Fibroblast of skin of scalp (primary cell): ENCODE data around the gene GTPBP3. TPM values are rescaled to one million over a fixed set of nuclear protein-coding genes. Genes with fewer than 3 reads are reported as not detected.
"Not testable (repeated sequence)": the region's sequence is repeated elsewhere in the genome, so short reads cannot be mapped to it uniquely, and the experiment has no call there.

ENCODE experiments used
- DNase-seq: peaks from one replicate; pipeline ENCODE4 v3.0.0-alpha.2; 2013
- polyA plus RNA-seq, 2 experiments: library from polyadenylated mRNA; unstranded; fragments of 120-200 nt; gene quantifications; one replicate each; pipeline ENCODE4 v1.2.1, GENCODE V29; 2013; ENCODE audit not compliant: insufficient read length in 2 of 2

The GTPBP3 gene, protein sequence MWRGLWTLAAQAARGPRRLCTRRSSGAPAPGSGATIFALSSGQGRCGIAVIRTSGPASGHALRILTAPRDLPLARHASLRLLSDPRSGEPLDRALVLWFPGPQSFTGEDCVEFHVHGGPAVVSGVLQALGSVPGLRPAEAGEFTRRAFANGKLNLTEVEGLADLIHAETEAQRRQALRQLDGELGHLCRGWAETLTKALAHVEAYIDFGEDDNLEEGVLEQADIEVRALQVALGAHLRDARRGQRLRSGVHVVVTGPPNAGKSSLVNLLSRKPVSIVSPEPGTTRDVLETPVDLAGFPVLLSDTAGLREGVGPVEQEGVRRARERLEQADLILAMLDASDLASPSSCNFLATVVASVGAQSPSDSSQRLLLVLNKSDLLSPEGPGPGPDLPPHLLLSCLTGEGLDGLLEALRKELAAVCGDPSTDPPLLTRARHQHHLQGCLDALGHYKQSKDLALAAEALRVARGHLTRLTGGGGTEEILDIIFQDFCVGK
- polyA plus RNA-seq (2013, experiment 1 of 2; ENCODE audit: insufficient read length): 13.5 TPM
- 14.3 TPM for polyA plus RNA-seq (2013, experiment 2 of 2; ENCODE audit: insufficient read length)

GRCh38 chr19:17336872-17337674 lies at the start of gene GTPBP3:
GTPBP3 (plus strand) TSS chr19:17337553; CDS start chr19:17337612, 59 bp downstream.
- DNase-seq: peak; percentile 99

DNA sequence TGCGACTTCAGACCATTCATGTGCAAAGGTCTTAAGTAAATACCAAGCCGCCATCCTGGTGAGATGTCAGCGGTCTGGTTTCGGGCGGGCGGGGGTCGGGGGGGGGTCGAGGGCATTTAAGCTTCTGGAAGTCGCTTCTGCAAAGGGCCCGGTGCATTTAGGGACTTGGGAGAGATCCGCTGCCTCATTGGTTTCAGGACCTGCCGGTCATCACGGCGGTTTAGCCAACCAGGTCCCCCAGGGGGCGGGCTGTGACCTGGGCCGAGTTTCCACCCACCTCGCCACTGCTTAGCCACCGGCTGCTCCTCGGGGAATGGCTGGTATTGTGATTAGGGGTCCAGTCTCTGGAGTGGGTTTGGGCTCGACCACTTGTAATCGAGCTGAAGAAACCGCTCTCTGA lies 47.9 kb upstream of the GTPBP3 start:
- DNase-seq: peak; percentile 85

DNA sequence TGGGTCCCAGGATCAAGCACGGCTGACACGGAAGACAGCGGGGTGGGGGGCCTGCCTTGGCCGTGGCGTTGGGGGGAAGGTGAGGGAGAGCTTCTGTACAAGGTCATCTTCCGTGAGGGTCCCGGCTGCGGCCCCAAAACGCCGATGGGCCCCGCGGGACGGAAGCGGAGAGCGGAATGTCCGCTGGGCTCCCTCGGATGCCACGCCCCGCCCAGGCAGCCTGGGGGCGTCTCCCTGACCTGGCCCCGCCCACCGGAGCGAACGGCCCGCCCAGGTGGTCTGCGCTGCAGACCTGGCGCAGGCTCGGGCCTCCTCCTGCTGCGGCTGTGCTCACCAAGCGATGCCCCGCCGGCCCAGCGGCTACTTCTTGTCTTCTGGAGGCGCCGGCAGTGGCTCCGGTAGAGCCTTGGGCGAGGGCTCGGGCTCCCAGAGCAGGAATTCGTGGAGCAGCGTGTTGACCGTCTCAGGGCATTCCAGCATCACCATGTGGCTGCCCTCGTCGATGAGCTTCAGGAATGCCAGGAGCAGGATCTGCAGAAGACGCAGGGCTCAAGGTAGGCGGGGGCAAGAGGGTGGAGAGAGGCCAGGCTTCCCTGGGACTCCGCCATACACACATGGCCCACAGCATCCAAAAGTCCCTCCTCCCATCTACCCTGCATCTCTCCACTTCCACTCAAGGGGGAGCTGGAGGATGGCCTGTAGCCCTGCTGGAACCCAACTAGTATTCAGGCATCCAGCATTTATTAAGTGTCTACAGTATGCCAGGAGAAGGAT lies 44.9 kb upstream of the GTPBP3 start:
- DNase-seq: peak; percentile 89

- no peak for DNase-seq
These were observed 43.7 kb upstream of the GTPBP3 start for GRCh38 chr19:17293605-17294004.

DNA sequence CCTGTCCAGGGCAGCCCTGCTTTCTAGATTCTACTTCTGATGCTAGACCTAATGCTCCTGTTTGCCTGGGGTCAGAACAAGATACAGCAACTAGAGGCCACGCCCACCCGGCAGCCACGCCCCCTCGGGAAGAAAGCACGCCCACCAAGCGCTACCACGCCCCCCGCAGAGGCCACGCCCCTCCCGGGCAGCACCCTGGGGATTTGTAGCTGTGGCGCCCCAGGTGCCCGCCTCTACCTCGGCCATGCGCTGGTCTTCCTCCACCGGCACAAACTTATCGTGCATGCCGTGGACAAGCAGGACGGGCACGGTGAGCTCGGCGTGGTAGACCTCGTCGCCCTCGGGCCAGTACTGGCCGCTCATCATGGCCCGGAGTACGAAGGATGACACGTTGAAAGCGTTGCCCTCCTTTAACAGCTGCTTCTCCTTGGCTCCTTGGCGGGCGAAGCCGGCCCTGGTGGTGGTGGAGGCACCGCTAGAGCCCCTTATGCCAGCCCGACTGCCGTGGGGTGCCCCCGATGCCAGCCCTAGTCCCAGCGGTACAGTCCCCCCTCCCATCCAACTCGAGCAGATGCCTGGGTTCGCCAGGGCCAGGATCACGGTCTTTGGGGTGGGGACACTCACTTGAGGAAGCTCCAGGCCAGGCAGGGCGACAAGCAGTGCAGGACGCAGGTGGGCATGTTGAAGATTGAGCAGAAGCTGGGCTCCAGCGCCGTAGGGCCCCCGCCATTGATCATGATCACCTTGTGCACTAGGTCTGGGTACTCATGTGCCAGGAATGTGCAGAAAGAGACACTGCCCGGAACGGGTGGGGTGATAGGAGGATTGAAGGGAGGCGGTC lies 43.1 kb upstream of the GTPBP3 start:
- peak; percentile 30 for DNase-seq

DNA sequence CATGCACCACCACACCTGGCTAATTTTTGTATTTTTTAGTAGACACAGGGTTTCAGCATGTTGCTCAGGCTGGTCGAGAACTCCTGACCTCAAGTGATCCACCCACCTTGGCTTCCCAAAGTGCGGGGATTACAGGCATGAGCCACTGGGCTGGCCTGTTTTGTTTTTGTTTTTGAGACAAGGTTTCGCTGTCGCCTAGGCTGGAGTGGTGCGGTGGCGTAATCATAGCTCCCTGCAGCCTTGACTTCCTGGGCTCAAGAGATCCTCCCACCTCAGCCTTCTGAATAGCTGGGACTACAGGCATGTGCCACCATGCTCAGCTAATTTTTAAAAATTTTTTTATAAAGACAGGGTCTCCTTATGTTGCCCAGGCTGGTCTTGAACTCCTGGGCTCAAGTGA lies 41.8 kb upstream of the GTPBP3 start:
- not testable (repeated sequence) for DNase-seq

- no peak for DNase-seq
These were observed 41.1 kb upstream of the GTPBP3 start for GRCh38 chr19:17296273-17296672.

DNA sequence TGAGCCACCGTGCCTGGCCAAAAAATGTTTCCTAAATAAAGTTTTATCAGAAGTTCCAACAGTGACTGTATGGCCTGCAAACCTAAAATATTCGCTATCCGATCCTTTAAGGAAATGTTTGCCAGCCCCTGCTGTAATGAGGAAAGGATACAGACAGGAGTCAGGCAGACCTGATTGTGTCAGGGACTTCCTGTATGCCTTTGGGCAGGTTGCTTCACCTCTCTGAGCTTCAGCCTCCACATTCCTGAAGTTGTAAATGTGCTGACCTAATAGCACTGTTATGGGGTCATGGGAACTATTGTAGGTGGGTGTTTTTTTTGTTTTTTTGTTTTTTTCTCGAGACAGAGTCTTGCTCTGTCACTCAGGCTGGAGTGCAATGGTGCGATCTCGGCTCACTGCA lies 40.4 kb upstream of the GTPBP3 start:
- no peak for DNase-seq

DNA sequence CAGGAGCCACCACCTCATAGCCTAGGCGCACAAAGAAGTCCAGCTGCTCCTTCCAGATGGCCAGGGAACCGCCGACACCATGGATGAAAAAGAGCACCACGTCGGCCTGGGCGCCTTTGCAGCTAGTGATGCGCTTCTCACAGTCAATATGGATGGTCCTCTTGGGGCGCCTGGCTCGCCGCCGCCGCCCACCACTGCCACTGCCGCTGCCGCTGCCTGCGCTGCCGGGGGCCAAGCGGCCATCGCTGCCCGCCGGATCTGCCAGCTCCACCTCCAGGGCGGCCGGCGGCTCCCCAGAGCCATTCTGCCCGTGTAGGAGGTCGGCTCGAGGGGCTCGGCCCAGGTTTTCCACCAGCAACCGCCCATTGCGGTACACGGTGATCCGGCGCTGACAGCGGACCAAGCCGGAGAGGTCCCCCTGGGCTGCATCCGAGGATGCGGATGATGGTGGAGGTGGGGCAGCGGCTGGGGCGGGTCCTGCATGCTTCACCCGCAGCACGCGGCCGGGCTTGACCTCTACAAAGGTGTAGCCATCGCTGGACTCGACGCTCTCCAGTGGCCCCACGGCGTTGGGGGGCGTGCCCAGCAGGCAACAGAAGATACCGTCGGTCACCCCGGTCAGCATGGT lies 36.2 kb upstream of the GTPBP3 start:
- DNase-seq: no peak

GRCh38 chr19:17302391-17303166 lies 34.8 kb upstream of the GTPBP3 start:
- no peak for DNase-seq

DNA sequence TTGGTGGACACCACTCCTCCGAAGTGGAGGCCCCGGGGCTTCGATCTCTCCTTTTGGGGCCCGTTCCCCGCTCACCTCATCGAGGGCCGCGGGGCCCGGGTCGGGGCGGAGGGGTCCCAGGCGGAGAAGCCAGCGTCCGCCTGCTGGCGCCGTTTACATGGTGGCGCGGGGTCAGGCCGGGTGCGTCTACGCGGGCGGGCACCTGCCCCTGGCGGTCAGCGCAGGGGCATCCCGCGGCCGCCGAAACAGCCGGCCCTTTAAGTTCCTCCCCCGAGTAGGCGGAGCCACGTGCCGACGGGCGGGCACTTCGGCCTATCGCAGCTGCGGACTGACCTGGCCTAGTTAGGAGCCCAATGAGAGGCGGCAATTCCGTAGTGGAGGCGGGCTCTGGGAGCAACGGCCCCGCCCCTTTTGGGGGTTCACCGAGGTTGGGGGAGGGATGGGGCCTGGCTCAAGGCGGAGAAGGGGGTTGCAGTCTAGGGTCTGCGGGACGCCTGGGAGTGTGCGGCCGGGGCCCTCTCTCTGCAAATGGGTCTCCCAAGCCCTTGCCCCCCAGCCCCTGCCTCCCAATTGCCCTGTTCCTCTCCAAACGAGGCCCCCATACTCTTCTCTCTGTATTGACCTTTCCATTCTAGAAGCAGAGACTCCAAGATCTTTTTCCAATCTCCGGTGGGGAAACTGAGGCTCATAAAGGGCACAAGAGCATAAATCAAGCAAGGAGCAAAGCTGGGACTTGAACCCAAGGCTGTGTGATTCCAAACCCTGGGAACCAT lies 34.0 kb upstream of the GTPBP3 start, which contains the start of gene ABHD8:
Gene ABHD8 (minus strand): TSS at position 259 of the 773 bp plus-strand sequence. CDS start 1,809 bp downstream, outside the sequence.
- peak; percentile 95 for DNase-seq

GRCh38 chr19:17303940-17304267 lies 33.4 kb upstream of the GTPBP3 start:
- no peak for DNase-seq

- DNase-seq: no peak
These were observed 32.8 kb upstream of the GTPBP3 start for GRCh38 chr19:17304386-17305215.

DNA sequence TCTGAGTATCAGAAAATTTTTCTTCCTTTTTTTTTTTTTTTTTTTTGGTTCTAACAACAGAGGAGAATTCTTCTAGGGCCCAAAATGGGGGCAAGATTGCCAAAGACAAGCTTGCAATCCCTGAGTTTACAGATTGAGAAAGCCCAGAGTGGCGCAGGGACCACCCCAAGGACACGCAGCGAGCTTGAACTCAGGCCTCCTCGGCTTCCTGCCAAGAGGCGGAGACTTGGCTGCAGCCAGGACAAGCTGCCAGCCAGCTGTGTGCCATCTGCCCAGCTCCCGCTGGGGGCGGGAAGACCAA lies 32.2 kb upstream of the GTPBP3 start:
- no peak for DNase-seq

DNA sequence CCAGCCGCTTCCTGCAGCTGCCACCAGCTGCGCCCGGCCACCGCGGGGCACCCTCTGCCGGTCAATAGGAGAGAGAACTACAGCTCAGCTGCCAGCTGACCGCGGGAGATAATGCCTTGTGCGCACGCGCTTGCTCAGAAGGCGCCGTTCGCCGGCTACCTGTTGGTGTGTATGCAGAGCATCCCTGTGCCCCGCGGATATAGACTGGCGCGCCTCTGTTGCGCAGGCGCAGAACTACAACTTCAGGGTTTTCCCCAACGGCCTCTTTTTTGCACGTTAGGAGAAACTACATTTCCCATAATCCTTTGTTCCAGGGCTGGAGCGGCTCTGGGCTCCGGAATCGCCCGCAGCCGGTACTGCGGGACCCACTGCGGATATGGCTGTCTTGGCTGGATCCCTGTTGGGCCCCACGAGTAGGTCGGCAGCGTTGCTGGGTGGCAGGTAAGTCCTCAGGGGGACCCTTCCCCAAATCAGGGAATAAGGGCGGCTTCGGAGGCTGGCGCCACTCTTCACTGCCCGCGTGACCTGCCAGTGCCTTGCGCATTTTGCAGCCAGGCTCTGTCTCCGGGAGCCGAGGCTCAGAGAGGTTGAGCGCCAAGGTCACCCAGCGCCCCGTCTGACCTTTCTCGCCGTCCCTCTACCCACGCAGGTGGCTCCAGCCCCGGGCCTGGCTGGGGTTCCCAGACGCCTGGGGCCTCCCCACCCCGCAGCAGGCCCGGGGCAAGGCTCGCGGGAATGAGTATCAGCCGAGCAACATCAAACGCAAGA lies 31.7 kb upstream of the GTPBP3 start, which contains the start of gene MRPL34:
Gene MRPL34 (plus strand): TSS at position 356 of the 768 bp plus-strand sequence. CDS start 21 bp downstream, at position 377.
- DNase-seq: peak; percentile 98

DNA sequence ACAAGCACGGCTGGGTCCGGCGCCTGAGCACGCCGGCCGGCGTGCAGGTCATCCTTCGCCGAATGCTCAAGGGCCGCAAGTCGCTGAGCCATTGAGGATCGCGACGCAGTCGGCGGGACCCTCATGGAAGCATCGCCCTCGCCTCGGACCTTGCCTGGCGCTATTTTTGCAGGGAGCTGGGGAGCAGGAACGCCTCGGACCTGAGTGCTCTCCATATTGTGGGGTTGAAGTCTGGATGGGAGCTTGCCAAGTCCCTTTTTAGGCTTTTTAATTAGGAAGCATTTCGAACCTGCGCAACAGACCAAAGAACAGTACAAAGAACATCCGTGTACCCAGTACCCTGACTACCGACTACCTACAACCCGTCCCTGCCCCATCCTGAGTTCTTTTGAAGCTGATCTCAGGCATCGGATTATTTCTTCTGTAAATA lies 31.1 kb upstream of the GTPBP3 start:
- no peak for DNase-seq

- no peak for DNase-seq
These were observed 29.4 kb upstream of the GTPBP3 start for GRCh38 chr19:17307876-17308377.
